Esophagus squamous epithelium (tissue), 4 donors: Measurements from ENCODE around the gene SLC35A3.

ENCODE experiments used
- CTCF ChIP-seq, 6 experiments: fragments of 450-650 bp in 4 of 6; fragments of 200-600 bp in 2 of 6; sonication (generic) in 2 of 6; IDR thresholded peaks; one replicate each; pipeline ENCODE4 v1.5.1; 2016 to 2019; ENCODE audit warnings: antibody characterized with exemption in 6 of 6, mild to moderate bottlenecking in 4 of 6, moderate library complexity in 4 of 6
- POLR2A ChIP-seq, 4 donors: fragments of 450-650 bp; IDR thresholded peaks; one replicate each; pipeline ENCODE4 v1.6.1; 2017; ENCODE audit warnings: antibody characterized with exemption in 4 of 4, mild to moderate bottlenecking in 4 of 4, moderate library complexity in 3 of 4

DNA sequence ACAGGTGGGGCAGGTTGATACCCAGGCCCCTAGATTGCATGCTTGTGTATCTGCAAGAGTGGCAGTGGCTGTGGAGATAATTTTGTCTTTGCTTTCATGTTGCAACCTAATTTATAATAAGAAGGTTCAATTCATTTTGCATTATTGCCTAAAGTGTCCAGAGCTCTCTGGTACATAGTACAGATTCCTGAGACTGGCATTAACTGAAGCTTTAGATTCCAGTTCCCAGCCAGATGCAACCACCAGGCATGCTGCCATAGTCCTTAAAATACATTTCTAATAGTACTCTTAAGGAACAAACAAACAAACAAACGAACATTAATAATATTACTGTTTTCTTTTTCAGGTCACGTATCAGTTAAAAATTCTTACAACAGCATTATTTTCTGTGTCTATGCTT is 36.9 kb downstream of the SLC35A3 start:
- TF ChIP-seq CTCF (IDR thresholded peaks at IDR 0.05) (no peak), POLR2A (IDR thresholded peaks at IDR 0.05) (no peak)
